Parathyroid adenoma (tissue), 2 donors: ENCODE measurements around the gene PALLD.

ENCODE experiments used
- H2AFZ ChIP-seq: fragments of 300-600 bp; sonication (generic); one replicate; pipeline ENCODE4 v1.7.0; 2017; ENCODE audit warnings: antibody characterized with exemption, mild to moderate bottlenecking
- H3K27ac ChIP-seq: fragments of 300-600 bp; sonication (generic); one replicate; pipeline ENCODE4 v1.7.0; 2017
- H3K27me3 ChIP-seq: fragments of 300-600 bp; sonication (generic); one replicate; pipeline ENCODE4 v1.7.0; 2017; ENCODE audit warnings: low read length; ENCODE audit not compliant: control insufficient read depth, insufficient read depth
- H3K36me3 ChIP-seq: fragments of 300-600 bp; sonication (generic); one replicate; pipeline ENCODE4 v1.7.0; 2017; ENCODE audit warnings: low read length; ENCODE audit not compliant: control insufficient read depth, insufficient read depth
- H3K4me1 ChIP-seq: fragments of 300-600 bp; sonication (generic); one replicate; pipeline ENCODE4 v1.7.0; 2017; ENCODE audit warnings: control low read depth
- H3K4me2 ChIP-seq: fragments of 300-600 bp; sonication (generic); one replicate; pipeline ENCODE4 v1.7.0; 2017; ENCODE audit warnings: low read length
- H3K4me3 ChIP-seq: fragments of 300-600 bp; sonication (generic); one replicate; pipeline ENCODE4 v1.7.0; 2017; ENCODE audit warnings: low read depth, low read length
- H3K79me2 ChIP-seq: fragments of 300-600 bp; sonication (generic); one replicate; pipeline ENCODE4 v1.7.0; 2017; ENCODE audit warnings: control low read depth
- H3K9ac ChIP-seq: fragments of 300-600 bp; sonication (generic); one replicate; pipeline ENCODE4 v1.7.0; 2017; ENCODE audit warnings: mild to moderate bottlenecking
- H3K9me3 ChIP-seq: fragments of 300-600 bp; sonication (generic); one replicate; pipeline ENCODE4 v1.7.0; 2017; ENCODE audit warnings: low read length; ENCODE audit not compliant: control insufficient read depth
- TF ChIP-seq, protein P1 (sequence below): fragments of 300-600 bp; sonication (generic); IDR thresholded peaks from one replicate; pipeline ENCODE4 v1.7.0; 2017; ENCODE audit warnings: antibody characterized with exemption, mild to moderate bottlenecking
- donor health status: primary hyperparathyroidism.

PALLD gene

DNA sequence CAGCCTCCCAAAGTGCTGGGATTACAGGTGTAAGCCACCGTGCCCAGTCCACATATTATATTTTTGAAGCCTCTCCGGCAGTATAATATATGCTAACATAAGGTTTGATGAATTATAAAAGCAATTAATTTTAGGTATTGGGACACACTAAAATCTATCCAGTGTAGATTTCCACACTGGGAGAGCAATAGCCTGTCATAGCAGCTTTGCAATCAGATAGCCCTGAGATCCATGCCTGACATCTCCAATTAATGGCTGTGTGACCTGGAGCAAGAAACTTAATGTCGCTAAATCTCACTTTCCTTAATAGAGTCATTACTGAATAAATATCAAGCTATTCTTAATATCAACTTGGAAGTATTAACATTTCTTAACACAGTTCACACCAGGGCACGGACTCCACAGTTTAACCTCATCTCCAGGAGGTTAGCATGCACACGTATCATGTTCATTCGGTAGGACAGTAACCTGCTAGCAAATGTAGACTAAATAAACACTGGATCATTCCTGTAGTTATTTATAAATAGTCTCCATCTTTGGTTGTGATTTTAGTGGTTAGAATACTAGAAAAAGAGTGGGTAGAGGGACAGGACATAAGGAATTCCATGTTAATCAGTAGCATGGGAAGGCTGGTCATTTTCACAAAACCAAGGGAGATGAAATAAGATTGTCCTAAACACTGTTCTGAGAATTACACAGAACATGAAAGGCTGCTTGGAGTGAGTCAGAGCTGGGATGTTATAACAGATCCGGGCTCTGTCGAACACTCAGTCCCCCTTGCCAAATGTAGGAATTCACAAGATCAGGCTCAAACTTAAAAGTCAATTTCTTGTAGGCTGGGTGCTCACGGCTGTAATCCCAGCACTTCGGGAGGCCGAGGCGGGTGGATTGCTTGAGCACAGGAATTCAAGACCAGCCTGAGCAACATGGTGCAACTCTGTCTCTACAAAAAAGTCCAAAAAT lies 254.7 kb downstream of the PALLD start:
- H3K36me3 ChIP-seq: no peaks in the 10 kb centered on the region
- no peak overlapping the region for H3K27ac ChIP-seq

DNA sequence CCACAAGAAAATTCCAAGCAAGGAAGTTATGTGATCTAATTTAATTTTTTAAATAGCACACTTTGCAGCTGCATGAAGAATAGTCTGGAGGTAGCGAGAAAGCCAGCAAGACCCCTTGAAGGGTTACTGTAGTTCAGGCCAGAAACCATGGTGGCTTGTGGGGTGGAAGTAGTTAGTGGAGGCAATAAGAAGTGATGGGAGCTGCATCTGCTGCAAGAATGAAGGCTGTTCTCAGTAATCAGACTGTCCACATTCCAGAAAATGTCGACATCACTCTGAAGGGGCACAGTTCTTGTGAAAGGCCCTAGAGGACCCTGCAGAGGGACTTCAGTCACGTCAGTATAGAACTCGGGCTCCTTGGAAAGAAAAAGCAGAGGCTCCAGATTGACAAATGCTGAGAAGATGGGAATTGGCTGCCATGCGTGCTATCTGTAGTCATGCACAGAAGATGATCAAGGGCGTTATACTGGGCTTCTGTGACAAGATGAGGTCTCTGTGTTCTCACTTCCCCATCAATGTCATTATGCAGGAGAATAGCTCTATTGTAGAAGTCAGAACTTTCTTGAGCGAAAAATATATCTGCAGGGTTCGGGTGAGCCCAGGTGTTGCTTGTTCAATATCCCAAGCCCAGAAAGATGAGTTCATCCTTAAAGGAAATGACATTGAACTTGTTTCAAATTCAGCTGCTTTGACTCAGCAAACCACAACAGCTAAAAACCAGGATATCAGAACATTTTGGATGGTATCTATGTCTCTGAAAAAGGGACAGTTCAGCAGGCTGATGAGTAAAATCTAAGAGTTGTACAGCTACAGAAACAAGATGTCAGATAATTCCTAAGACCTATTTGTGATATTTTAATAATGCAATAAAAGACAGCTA lies 259.0 kb downstream of the PALLD start:
- Histone ChIP-seq H2AFZ (no peak overlapping the region), H3K4me3 (no peak overlapping the region), H3K79me2 (peaks cover 4% of the 10 kb centered on the region), H3K36me3 (no peaks in the 10 kb centered on the region), H3K9ac (no peak overlapping the region), H3K27me3 (no peaks in the 10 kb centered on the region), H3K9me3 (no peaks in the 10 kb centered on the region), H3K27ac (no peak overlapping the region), H3K4me2 (no peak overlapping the region), H3K4me1 (peaks cover 8% of the 10 kb centered on the region)
- TF ChIP-seq, protein P1, sequence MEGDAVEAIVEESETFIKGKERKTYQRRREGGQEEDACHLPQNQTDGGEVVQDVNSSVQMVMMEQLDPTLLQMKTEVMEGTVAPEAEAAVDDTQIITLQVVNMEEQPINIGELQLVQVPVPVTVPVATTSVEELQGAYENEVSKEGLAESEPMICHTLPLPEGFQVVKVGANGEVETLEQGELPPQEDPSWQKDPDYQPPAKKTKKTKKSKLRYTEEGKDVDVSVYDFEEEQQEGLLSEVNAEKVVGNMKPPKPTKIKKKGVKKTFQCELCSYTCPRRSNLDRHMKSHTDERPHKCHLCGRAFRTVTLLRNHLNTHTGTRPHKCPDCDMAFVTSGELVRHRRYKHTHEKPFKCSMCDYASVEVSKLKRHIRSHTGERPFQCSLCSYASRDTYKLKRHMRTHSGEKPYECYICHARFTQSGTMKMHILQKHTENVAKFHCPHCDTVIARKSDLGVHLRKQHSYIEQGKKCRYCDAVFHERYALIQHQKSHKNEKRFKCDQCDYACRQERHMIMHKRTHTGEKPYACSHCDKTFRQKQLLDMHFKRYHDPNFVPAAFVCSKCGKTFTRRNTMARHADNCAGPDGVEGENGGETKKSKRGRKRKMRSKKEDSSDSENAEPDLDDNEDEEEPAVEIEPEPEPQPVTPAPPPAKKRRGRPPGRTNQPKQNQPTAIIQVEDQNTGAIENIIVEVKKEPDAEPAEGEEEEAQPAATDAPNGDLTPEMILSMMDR: no peak

More for the DNA sequence above, 254.7 kb downstream of the PALLD start:
- Histone ChIP-seq H3K4me3 (no peak overlapping the region), H3K4me1 (peaks cover 8% of the 10 kb centered on the region), H3K4me2 (no peak overlapping the region), H2AFZ (no peak overlapping the region), H3K9ac (no peak overlapping the region), H3K9me3 (no peaks in the 10 kb centered on the region), H3K79me2 (peaks cover 4% of the 10 kb centered on the region), H3K27me3 (no peaks in the 10 kb centered on the region)
- TF ChIP-seq, protein P1: no peak

DNA sequence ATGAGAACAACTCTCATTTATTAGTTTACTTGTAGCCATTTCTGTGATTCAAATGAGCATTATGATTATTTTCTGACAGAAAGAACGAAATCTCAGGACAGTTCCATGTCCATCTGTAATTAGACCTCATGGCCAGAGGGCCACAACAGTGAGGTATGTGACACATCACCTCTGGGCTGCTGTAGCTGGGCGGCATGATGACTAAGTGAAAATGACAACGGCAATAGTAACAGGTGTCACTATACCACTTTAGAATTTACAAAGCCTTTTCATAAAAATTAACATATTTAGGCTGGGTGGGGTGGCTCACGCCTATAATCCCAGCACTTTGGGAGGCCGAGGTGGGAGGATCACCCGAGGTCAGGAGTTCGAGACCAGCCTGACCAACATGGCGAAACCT lies 260.6 kb downstream of the PALLD start:
- TF ChIP-seq, protein P1: no peak
- Histone ChIP-seq H3K27ac (no peak overlapping the region), H3K9ac (no peak overlapping the region), H3K27me3 (no peaks in the 10 kb centered on the region), H2AFZ (no peak overlapping the region), H3K9me3 (no peaks in the 10 kb centered on the region), H3K36me3 (no peaks in the 10 kb centered on the region), H3K79me2 (peaks cover 2% of the 10 kb centered on the region), H3K4me1 (peaks cover 8% of the 10 kb centered on the region), H3K4me2 (no peak overlapping the region), H3K4me3 (no peak overlapping the region)

DNA sequence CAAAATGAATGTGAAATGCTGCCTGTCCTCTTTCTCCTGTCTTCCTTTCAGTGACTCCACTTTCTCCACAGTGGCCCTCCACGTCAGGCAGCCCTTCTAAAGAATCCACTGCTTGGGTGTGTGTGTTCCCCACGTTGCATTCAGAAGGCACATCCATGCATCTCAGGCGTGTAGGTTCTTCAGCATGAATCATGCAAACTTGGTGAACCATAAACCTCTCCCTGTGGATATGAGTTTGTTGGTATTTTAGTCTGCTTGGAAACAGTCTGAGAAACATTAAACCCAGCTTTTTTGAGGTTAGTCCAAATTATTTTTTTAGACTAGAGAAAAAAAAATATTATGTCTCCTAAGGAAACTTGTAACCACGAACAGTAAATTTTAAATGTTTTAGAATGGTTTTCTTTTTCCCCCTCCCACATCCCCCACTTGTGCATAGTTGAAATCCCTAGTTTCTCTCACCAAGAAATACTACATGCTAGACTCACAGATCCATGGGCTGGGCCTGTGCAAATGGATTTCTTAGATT lies 261.6 kb downstream of the PALLD start:
- no peak overlapping the region for H3K9ac ChIP-seq
- no peak overlapping the region for H3K27ac ChIP-seq
- H3K79me2 ChIP-seq: peaks cover 2% of the 10 kb centered on the region
- H3K4me1 ChIP-seq: peaks cover 8% of the 10 kb centered on the region
- H3K27me3 ChIP-seq: no peaks in the 10 kb centered on the region
- H3K4me2 ChIP-seq: no peak overlapping the region
- TF ChIP-seq, protein P1: no peak
- H3K4me3 ChIP-seq: no peak overlapping the region
- no peak overlapping the region for H2AFZ ChIP-seq
- no peaks in the 10 kb centered on the region for H3K9me3 ChIP-seq
- no peaks in the 10 kb centered on the region for H3K36me3 ChIP-seq
